HEK293T (cell line): Measurements from ENCODE around the gene NOCT.
"Not testable (repeated sequence)": the region's sequence is repeated elsewhere in the genome, so short reads cannot be mapped to it uniquely, and the experiment has no call there.

Experiments used
- CTCF ChIA-PET: fragments of 350-600 bp; formaldehyde crosslinking; extraction: SDS; loops from one replicate; lab custom pipeline; 2021; ENCODE audit warnings: antibody characterized with exemption, inconsistent platforms; lab: Yijun Ruan, JAX
- POLR2A ChIA-PET: fragments of 350-600 bp; formaldehyde crosslinking; extraction: SDS; loops from one replicate; lab custom pipeline; 2020; ENCODE audit warnings: antibody characterized with exemption, inconsistent platforms; lab: Yijun Ruan, JAX
- DNase-seq: peaks from one replicate; pipeline ENCODE4 v3.0.0; 2012; ENCODE audit warnings: mixed read lengths; ENCODE audit errors: extremely low spot score
- ARNT ChIP-seq: fragments of 450-650 bp; IDR thresholded peaks from 2 replicates; pipeline ENCODE4 v1.6.1; 2017; ENCODE audit warnings: mild to moderate bottlenecking
- BHLHE40 ChIP-seq: fragments of 450-650 bp; IDR thresholded peaks from 2 replicates; pipeline ENCODE4 v1.6.1; 2016; ENCODE audit warnings: mild to moderate bottlenecking, moderate library complexity, borderline replicate concordance
- CTBP1 ChIP-seq: fragments of 450-650 bp; IDR thresholded peaks from 2 replicates; pipeline ENCODE4 v1.6.1; 2016; ENCODE audit warnings: borderline replicate concordance
- ELF4 ChIP-seq: fragments of 450-650 bp; IDR thresholded peaks from 2 replicates; pipeline ENCODE4 v1.6.1; 2017; ENCODE audit warnings: antibody characterized with exemption
- FOXA1 ChIP-seq: fragments of 450-650 bp; IDR thresholded peaks from 2 replicates; pipeline ENCODE4 v1.6.1; 2016; ENCODE audit warnings: mild to moderate bottlenecking
- FOXK2 ChIP-seq: fragments of 450-650 bp; IDR thresholded peaks from 2 replicates; pipeline ENCODE4 v1.6.1; 2016; ENCODE audit warnings: mild to moderate bottlenecking
- FOXM1 ChIP-seq: fragments of 450-650 bp; IDR thresholded peaks from 2 replicates; pipeline ENCODE4 v1.6.1; 2017; ENCODE audit warnings: mild to moderate bottlenecking, borderline replicate concordance
- HDGF ChIP-seq: fragments of 450-650 bp; IDR thresholded peaks from 2 replicates; pipeline ENCODE4 v1.6.1; 2017; ENCODE audit warnings: antibody characterized with exemption, borderline replicate concordance
- L3MBTL2 ChIP-seq: fragments of 450-650 bp; conservative IDR thresholded peaks from 2 replicates; pipeline ENCODE4 v1.6.1; 2016; ENCODE audit warnings: mild to moderate bottlenecking
- LEF1 ChIP-seq: fragments of 450-650 bp; IDR thresholded peaks from 2 replicates; pipeline ENCODE4 v1.6.1; 2017; ENCODE audit warnings: mild to moderate bottlenecking, borderline replicate concordance
- NFRKB ChIP-seq: fragments of 450-650 bp; IDR thresholded peaks from 2 replicates; pipeline ENCODE4 v1.6.1; 2016; ENCODE audit warnings: mild to moderate bottlenecking, moderate library complexity
- SP1 ChIP-seq: fragments of 450-650 bp; IDR thresholded peaks from 2 replicates; pipeline ENCODE4 v1.6.1; 2017
- SUZ12 ChIP-seq: fragments of 450-650 bp; IDR thresholded peaks from 2 replicates; pipeline ENCODE4 v1.6.1; 2016; ENCODE audit warnings: mild to moderate bottlenecking
- TARDBP ChIP-seq: fragments of 450-650 bp; IDR thresholded peaks from 2 replicates; pipeline ENCODE4 v1.6.1; 2016
- ZNF384 ChIP-seq: fragments of 450-650 bp; IDR thresholded peaks from 2 replicates; pipeline ENCODE4 v1.6.1; 2016
- TF ChIP-seq, protein P1 (sequence below): fragments of 450-650 bp; IDR thresholded peaks from 2 replicates; pipeline ENCODE4 v1.6.1; 2016

The NOCT gene

GRCh38 chr4:139024686-139025085 lies 9.1 kb downstream of the NOCT start:
- ChIA-PET POLR2A (interaction anchor here (1.9 kb wide), 1 partner anchor 10 kb away, joined by 8 read pairs; the partner anchor contains the start of gene NOCT), CTCF (interaction anchor here (0.6 kb wide), 1 partner anchor 441 kb away, joined by 3 read pairs; no protein-coding TSS in a partner anchor)
- DNase-seq, result no peak
- no peak for TF ChIP-seq FOXM1

- ChIA-PET POLR2A (interaction anchor here (2.3 kb wide), 1 partner anchor 11 kb away, joined by 8 read pairs; the partner anchor contains the start of gene NOCT), CTCF (interaction anchor here (1.0 kb wide), 1 partner anchor 128 kb away, joined by 5 read pairs; no protein-coding TSS in a partner anchor)
- no peak for DNase-seq
- TF ChIP-seq TARDBP, result no peak
- no peak for TF ChIP-seq SUZ12
- TF ChIP-seq FOXM1, result no peak
- TF ChIP-seq ARNT, result no peak
- TF ChIP-seq LEF1, result no peak
- no peak for TF ChIP-seq NFRKB
- no peak for TF ChIP-seq CTBP1
- TF ChIP-seq ZNF384, result no peak
- TF ChIP-seq SP1, result no peak
- no peak for TF ChIP-seq ELF4
- no peak for TF ChIP-seq L3MBTL2
Observed at GRCh38 chr4:139025841-139026240, 10.3 kb downstream of the NOCT start.

DNA sequence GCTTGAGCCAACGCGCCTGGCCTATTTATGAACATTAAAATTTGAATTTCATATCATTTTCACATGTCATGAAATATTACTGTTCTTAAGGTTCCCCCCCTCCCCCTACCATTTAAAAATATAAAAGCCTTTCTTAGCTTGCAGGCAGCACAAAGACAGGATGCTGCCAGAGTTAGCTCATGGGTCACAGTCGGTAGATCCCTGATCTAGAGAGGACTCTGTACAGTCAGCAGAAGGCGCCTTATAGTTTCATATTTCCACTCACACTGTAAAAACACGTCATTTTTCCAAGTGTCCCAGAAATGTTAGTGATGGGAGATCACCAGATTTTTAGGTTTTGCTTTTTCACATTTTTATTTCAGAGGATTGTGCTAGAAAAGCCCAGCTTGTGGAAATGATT lies 12.2 kb downstream of the NOCT start:
- TF ChIP-seq ARNT (no peak), LEF1 (no peak), NFRKB (no peak), L3MBTL2 (no peak), SUZ12 (no peak), BHLHE40 (no peak), TARDBP (no peak), FOXK2 (no peak), HDGF (no peak)
- DNase-seq, result no peak
- ChIA-PET POLR2A (interaction anchor here (1.0 to 2.3 kb wide), 2 partner anchors 13 to 56 kb away, joined by 3 to 8 read pairs; partner anchors contain the start of gene NOCT), CTCF (no interaction called here)

DNA sequence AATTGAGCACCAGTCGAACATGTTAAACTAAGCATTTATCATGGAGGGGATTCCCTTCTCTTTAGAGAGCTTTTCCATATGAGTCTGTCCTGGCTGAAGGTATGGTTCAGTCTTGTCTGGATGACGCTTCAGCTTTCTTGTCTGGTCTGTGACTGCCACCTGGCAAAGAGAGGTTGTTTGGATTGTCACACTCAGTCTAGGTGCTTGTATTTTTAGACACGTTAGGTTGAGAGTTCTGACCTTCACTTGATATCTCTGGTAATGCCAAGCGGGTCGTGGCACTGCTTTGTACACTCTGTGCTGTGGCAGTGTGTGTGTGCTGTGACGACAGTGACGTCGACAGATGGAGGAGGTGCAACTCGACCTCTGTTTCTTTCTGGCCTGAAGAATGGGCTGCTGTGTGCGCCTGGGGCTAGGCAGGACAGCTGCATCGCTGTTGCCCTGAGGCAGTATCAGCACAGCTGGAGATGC lies 12.6 kb downstream of the NOCT start:
- TF ChIP-seq, protein P1, sequence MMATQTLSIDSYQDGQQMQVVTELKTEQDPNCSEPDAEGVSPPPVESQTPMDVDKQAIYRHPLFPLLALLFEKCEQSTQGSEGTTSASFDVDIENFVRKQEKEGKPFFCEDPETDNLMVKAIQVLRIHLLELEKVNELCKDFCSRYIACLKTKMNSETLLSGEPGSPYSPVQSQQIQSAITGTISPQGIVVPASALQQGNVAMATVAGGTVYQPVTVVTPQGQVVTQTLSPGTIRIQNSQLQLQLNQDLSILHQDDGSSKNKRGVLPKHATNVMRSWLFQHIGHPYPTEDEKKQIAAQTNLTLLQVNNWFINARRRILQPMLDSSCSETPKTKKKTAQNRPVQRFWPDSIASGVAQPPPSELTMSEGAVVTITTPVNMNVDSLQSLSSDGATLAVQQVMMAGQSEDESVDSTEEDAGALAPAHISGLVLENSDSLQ, result no peak
- TF ChIP-seq SP1 (no peak), ELF4 (no peak), FOXM1 (no peak)
- no peak for DNase-seq
- CTCF ChIA-PET, result no interaction called here
- POLR2A ChIA-PET, result interaction anchor here (1.4 kb wide), 1 partner anchor 13 kb away, joined by 3 read pairs; the partner anchor contains the start of gene NOCT

GRCh38 chr4:139029866-139030363 lies 14.3 kb downstream of the NOCT start:
- DNase-seq, result not testable (repeated sequence)
- ChIA-PET CTCF (interaction anchor here (0.6 to 2.0 kb wide), 36 partner anchors 9 to 1324 kb away, joined by 3 to 47 read pairs (median 5); partner anchors contain the start of genes NAA15 and NDUFC1), POLR2A (interaction anchor here (0.7 to 1.8 kb wide), 6 partner anchors 10 to 271 kb away, joined by 4 to 7 read pairs (median 4); partner anchors contain the start of genes NAA15 and NOCT)

- TF ChIP-seq HDGF, result no peak
- no peak for TF ChIP-seq ARNT
- TF ChIP-seq FOXK2, result no peak
- TF ChIP-seq FOXA1, result no peak
- no peak for TF ChIP-seq BHLHE40
- TF ChIP-seq FOXM1, result no peak
- TF ChIP-seq LEF1, result no peak
- TF ChIP-seq, protein P1, result no peak
- DNase-seq, result peak; percentile 79
- POLR2A ChIA-PET, result interaction anchor here (0.7 to 1.8 kb wide), 8 partner anchors 11 to 270 kb away, joined by 3 to 7 read pairs (median 4); partner anchors contain the start of genes ELF2, NAA15 and NOCT
- CTCF ChIA-PET, result interaction anchor here (0.5 to 2.0 kb wide), 36 partner anchors 8 to 627 kb away, joined by 3 to 47 read pairs (median 5); partner anchors contain the start of genes NAA15 and NDUFC1
Observed at GRCh38 chr4:139030614-139031235, 15.1 kb downstream of the NOCT start.

DNA sequence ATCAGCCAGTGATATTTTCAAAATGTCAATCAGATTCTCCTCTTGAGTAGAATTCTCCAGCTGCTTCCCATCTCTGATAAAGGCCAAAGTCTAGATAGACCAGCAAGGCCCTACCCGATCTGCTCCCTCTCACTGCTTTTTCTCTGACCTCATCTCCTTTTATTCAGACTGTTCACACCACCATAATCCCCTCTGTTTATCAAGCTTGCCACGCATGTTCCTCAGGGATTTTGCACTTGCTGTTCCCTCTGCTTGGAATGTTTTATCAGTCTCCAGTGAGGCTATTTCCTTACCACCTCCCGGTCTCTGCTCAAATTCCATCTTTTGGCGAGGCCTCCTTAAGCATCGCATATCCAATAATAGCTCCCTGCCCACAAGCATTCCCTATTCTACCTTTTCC lies 20.1 kb downstream of the NOCT start:
- ChIA-PET POLR2A (interaction anchor here (0.9 to 1.1 kb wide), 2 partner anchors 47 to 266 kb away, joined by 3 read pairs; partner anchors contain the start of gene NAA15), CTCF (no interaction called here)
- TF ChIP-seq ZNF384 (no peak), LEF1 (no peak), FOXA1 (no peak), SUZ12 (no peak), FOXK2 (no peak), TARDBP (no peak), ELF4 (no peak)
- DNase-seq, result no peak
